ENCODE measurements around the gene MZB1.

MZB1 gene

DNA sequence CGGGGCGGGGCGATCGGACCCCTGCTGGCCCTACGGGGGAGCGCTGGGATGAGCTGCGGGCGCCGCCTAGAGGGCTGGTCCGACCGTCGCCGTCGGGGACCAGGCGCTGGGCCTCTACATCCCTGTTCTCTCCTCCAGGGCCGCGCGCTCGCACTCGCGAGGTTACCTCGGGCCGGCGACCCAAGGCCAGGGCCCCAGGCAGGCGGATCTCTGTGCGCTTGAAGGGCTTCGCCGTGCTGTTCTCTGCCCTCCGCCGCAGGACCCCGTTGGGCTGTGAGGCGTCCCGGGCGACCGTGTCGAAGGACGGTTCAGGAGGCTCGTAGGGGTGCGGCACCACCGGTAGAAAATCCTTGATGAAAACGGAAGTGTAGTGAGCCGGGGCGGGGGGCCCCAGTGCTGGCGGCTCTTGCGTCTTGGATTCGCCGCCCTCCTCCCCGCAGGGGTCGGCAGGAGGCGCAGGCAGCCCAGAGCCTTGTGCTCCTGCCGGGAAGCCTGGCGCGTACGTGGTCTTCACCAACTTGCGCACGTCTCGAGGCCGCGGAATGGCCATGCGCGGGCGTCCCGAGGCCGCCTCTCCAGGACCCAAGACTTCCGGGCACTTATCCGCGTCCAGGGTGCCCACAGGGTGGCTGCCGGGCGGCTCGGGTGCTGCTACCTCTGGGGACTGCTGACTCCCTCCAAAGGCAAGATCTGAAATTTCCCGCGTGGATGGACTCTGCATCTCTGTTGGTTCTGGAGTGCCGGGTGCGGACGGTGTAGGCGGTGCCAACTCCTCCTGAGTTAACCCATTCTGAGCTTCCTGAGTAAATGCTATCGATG, 3.2 kb upstream of the MZB1 start:
- Mint-ChIP-seq H3K27me3 (ENCODE audit: low read depth) (peaks cover 38% of the 10 kb centered on the region), H3K36me3 (ENCODE audit: low read depth) (peaks cover 2% of the 10 kb centered on the region), H3K27ac (no peak overlapping the region), H3K9me3 (no peaks in the 10 kb centered on the region), H3K4me1 (peaks cover 27% of the 10 kb centered on the region), H3K4me3 (peak overlapping the region; percentile 82 to 89 (median 85))
- peak; percentile 60 to 73 (median 63) for TF ChIP-seq CTCF (IDR thresholded peaks at IDR 0.05; ENCODE audit: unreplicated experiment in 3 of 3)

- no peak for TF ChIP-seq CTCF (IDR thresholded peaks at IDR 0.05; ENCODE audit: unreplicated experiment in 3 of 3)
- peaks cover 24% of the 10 kb centered on the region for H3K4me1 Mint-ChIP-seq
- H3K9me3 Mint-ChIP-seq, result no peaks in the 10 kb centered on the region
- no peak overlapping the region for H3K4me3 Mint-ChIP-seq
- no peak overlapping the region for H3K27ac Mint-ChIP-seq
- no peaks in the 10 kb centered on the region for H3K36me3 Mint-ChIP-seq (ENCODE audit: low read depth)
- H3K27me3 Mint-ChIP-seq (ENCODE audit: low read depth), result peaks cover 38% of the 10 kb centered on the region
Observed at GRCh38 chr5:139392324-139392677, 2.6 kb upstream of the MZB1 start.

DNA sequence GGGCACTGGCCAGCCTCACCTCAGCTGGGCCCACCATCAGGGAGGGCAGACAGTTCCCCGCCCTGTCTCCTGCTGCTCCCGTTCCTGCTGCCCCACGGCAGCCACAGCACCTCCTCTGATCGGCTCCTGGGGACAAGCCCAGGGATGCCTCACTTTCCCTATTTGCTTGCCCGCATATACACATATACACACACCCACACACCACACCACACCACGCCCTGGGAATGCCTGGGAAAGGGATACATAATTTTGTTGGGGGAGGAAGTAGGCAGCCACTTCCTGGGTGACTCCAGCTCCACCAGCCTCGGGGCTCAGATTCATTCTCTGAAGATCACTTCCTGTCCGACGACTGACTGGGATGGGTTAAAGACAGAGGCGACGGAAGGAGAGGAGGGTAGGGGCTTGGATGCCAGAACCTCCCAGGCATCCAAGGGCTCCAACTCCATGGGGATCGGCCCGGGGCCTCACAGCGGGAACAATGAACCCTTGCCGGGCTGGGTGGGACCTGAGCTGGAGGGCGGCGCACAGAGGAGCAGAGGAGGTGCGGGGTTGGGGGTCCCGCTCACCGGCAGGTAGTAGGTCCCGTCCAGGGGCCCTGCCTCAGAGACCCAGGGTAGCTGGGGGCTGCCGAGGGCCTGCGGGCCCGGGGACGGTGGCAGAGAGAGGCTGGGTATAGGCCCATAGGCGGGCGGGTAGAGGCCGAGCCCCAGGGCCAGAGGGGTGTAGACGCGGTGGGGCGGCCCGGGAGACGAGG, 2.0 kb upstream of the MZB1 start:
- H3K27ac Mint-ChIP-seq, result peak overlapping the region in 1 of 3 experiments; percentile 13
- H3K4me3 Mint-ChIP-seq, result peak overlapping the region; percentile 65 to 78 (median 70)
- no peaks in the 10 kb centered on the region for H3K36me3 Mint-ChIP-seq (ENCODE audit: low read depth)
- no peaks in the 10 kb centered on the region for H3K9me3 Mint-ChIP-seq
- peaks cover 18% of the 10 kb centered on the region for H3K4me1 Mint-ChIP-seq
- TF ChIP-seq CTCF (IDR thresholded peaks at IDR 0.05; ENCODE audit: unreplicated experiment in 3 of 3), result no peak
- H3K27me3 Mint-ChIP-seq (ENCODE audit: low read depth), result peaks cover 38% of the 10 kb centered on the region

- peaks cover 33% of the 10 kb centered on the region for H3K27me3 Mint-ChIP-seq (ENCODE audit: low read depth)
- peaks cover 11% of the 10 kb centered on the region for H3K4me1 Mint-ChIP-seq
- peak overlapping the region in 2 of 3 experiments; percentile 65 to 78 for H3K4me3 Mint-ChIP-seq
- no peaks in the 10 kb centered on the region for H3K9me3 Mint-ChIP-seq
- H3K36me3 Mint-ChIP-seq (ENCODE audit: low read depth), result no peaks in the 10 kb centered on the region
- TF ChIP-seq CTCF (IDR thresholded peaks at IDR 0.05; ENCODE audit: unreplicated experiment in 3 of 3), result no peak
- no peak overlapping the region for H3K27ac Mint-ChIP-seq
Observed at GRCh38 chr5:139390639-139391569, 1.2 kb upstream of the MZB1 start.

- H3K4me1 Mint-ChIP-seq, result peaks cover 20% of the 10 kb centered on the region
- H3K9me3 Mint-ChIP-seq, result no peaks in the 10 kb centered on the region
- peak overlapping the region in 1 of 3 experiments; percentile 37 for H3K4me3 Mint-ChIP-seq
- peaks cover 18% of the 10 kb centered on the region for H3K27me3 Mint-ChIP-seq (ENCODE audit: low read depth)
- H3K27ac Mint-ChIP-seq, result peak overlapping the region in 2 of 3 experiments; percentile 54 to 81
- H3K36me3 Mint-ChIP-seq (ENCODE audit: low read depth), result no peaks in the 10 kb centered on the region
- TF ChIP-seq CTCF (IDR thresholded peaks at IDR 0.05; ENCODE audit: unreplicated experiment in 3 of 3), result no peak
Observed at GRCh38 chr5:139388198-139388821, 1.4 kb downstream of the MZB1 start.
